Measurements from ENCODE around the gene COL7A1.
A peak's percentile ranks its signal among the peaks of the same experiment; 100 is the strongest.

Gene COL7A1

DNA sequence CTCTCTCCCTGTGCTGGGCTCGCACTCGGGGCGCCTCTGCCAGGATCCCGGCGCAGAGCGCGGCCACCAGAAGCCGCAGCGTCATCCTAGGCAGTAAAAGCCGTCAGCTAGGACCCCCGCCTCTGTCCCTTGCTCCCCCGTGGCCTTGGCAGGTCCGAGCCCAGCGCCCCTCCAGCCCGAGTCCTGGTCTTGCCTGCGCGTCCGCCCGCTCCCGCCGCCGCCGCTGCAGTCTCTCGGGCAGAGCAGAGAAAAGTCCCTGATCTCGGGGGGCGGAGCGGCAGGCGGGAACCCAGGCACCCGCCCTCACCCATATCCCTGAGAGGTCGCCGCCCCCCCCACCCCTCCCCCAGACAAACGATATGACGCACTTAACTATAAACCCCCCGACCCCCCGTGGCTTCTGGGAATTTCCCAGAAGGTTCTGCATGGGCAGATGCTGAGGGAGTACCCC, at the start of gene COL7A1:
Gene COL7A1, minus strand, starts transcription at position 255 of the 451 bp plus-strand sequence. Its CDS starts 170 bp downstream, at position 85.
- DNase-seq (ENCODE audit: low read depth) = no peak

DNA sequence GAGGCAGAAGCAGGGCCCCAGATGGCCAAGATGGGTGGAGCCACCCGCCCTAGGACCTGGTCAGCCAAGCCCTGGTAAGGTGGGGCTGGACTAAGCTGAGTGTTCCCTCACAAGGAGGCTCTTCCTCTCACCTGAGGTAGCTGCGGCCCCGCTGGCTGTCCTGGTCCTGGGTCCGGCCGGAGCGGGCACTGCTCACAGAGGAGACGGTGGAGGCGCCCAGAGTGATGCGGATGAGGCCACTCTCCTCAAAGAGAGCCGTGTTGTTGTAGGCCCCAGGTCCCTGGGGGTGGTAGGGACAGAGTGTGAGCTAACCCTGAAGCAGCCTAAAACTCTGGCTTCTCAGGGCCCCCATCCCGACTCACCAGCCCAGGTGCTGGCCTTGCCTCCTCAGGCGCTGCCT, 47.5 kb upstream of the COL7A1 start:
- DNase-seq (ENCODE audit: low read depth) = no peak

DNA sequence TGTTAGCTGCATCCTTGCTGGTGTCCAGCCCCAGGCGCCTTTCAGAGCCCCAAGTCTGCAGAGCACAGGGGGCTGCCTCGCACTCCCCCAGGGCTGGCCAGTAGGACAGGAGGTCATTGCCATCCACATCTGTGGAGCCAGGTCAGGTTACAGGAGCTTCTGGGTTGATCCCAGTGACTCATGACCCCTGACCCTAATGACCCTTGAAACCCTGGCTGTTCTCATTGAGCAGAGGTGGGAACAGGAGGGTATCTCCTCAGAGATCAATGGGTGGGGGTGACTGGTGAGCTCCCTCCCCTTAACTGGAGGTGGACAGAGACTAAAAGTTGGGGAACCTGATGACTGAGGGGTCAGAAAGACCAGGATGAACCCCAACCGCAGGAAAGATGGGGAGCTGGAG, 46.3 kb upstream of the COL7A1 start:
- DNase-seq (ENCODE audit: low read depth) = no peak

DNA sequence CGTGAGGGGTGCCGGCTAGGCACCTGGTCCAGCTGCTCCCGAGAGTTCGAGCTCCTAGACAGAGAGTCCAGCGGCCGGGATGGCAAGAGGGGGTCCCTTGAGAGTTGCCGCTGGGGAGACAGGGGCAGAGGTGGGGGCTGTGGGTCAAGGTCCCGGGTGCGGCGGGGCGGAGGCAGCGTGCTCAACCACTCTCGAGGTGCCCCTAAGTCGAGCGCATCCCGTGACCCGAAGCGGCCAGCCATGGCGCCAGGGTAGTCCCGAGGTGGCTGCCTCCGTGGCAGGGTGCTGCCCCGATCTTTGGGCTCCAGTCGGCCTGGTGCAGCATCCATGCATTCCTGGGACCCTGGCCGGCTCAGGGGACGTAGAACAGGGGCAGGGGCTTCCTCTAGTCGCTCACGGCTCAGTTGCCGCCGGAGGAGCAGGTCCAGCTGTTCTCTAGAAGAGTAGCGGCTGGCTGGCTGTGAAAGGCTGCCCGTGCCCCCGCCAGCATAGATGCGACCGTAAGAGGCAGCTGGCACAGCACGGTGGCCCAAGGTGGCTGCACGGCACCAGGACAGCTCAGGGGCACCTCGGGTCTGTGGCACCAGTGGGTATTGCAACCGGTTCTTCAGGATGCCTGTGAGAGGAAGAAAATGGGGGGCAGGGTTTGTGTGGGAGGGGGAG, 44.9 kb upstream of the COL7A1 start:
- no peak for DNase-seq (ENCODE audit: low read depth)

DNA sequence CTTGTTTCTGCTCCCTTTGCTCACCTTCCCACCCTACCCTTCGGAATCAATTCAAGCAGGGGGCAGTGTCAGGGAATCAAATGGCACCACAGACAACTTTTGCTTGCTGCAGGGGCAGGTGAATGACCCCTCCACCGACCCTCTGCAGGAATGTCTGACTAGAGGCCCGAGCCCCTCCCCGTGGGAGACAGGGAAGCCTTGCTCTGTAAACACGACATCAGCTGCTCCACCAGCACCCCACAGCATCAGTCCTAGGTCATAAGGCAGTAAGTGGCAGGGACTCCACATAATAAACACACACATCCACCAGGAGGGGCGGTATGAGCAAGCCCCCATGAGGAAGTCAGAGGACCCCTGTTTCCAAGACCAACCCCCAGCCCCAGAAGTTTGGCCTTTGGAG, 42.2 kb upstream of the COL7A1 start:
- no peak for DNase-seq (ENCODE audit: low read depth)

DNA sequence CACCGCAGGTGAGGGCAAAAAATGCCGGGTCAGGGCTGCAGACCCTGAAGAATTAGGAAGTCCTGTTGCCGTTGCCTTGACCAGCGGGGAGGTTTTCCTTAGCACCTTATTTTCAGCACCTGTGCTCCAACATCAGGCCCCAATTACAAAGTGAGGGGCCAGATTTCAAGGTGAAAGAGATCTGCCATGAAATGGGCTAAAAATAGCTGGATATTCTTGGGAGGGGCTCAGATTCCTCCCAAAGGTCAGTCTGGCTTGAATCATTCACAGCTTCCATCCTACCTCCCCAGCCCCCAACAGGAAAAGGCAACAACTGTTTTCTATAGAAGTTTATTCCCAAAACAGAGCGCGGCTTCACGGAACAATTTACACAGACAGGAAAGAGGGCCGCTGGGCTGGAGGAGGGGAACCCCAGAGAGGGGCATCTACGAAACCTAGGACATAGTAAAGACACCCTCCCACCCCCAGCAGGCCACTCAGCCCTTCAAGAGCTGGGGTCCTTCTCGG, 41.1 kb upstream of the COL7A1 start:
- DNase-seq (ENCODE audit: low read depth) = no peak

DNA sequence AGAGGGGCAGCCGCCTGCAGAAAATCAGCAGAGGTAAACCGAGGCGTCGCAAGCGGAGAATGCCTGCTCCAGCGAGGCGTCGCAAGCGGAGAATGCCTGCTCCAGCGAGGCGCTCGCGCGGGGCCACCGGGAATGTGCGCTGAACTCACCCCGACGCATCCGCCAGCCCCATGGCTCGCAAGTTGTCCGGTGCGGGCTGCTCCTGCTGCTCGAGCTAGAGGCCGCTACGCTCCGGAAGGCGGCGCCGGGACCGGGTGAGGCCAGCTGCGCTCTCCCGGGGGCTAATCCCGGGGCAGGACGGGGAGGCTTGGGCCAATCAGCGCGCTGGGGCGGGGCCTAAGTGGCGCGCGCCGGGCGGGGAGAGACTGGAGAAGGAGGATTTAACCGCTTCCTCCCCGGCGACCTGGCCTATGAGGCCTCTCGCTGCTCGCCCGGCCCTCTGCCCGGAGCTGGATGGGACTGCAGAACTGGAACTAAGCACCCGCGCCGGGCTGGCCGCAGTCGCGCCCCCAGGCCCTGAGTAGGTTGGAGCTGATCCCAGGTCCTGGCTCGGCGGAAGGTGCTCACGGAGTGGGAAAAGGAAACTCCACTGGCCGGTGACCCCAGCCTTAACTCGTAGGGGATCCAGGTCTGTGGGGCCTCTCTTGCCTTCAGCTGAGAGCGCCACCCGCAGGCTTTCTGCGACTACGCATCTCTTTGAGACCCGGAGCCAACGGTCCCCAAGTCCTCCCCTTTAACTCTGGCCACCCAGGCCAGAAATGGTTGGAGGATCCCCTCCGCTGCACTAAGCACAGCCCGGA, 40.3 kb upstream of the COL7A1 start, which contains the start of gene SLC26A6:
Gene SLC26A6, minus strand, starts transcription at position 240 of the 800 bp plus-strand sequence. Its CDS starts 68 bp downstream, at position 172.
- peak; percentile 82 for DNase-seq (ENCODE audit: low read depth)

DNA sequence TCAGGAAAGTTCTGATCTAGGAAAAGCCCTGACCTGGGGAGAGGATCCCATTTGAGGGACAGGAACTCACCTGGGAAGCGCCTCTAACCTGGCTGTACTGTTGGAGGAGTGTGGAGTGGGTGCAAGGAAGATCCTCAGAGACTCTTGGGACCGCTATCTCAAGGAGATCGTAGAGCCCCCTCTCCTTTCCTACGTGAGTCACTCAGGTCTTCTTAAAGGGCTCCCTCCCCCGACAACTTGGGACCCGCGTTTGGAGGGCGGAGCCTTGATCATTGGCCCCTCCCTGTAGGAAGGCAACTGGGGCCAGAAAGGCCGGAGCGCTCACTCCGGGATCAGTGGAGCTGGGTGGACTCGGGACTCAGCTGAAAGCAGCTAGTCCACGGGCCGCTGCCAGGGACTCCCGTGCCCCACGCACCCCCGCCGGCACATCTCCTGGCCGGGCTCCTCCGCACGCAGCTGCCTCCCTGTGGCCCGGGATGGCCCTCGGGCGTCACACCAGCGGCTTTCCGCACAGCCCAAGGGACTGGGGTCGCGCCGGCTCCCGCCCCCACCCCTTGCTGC, 39.6 kb upstream of the COL7A1 start:
- peak; percentile 19 for DNase-seq (ENCODE audit: low read depth)

DNA sequence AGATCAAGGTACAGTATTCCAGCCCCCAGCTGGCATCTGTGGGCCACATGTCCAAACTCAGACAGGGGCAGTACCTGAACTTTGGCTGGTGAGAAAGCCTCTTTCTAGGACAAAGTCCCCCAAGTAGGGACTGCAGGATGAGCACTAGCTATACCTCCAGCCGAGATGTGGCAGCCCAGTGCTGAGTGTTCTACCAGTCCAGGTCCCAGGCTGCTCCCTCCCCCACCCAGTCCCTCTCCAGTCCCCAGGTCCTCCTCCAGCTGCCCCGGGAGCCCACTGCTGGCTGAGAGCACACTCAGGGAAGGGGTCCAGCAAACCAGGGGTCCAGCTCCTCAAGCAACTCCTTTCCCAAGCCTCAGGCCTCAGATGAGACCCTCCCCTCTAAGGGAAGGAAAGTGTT, 38.6 kb upstream of the COL7A1 start:
- DNase-seq (ENCODE audit: low read depth) = no peak

DNA sequence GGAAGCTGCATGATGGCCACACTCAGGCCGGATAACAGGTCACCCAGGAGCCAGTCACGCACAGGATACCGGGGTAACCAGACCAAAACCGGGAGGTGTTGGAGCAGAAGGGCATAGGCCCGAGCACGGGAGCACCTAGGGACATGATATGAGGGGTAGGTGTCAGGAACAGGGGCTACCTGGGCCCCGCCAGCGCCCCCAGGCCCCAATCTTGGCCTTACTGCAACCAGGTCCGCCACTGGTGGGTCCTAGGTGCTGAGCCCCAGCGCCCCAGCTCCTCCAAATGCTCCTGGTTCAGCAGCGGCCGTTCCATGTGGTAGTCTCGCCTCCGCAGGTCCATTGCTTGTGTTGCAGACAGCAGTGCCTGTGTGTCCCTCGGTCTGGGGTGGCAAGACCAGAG, 38.1 kb upstream of the COL7A1 start:
- no peak for DNase-seq (ENCODE audit: low read depth)

DNA sequence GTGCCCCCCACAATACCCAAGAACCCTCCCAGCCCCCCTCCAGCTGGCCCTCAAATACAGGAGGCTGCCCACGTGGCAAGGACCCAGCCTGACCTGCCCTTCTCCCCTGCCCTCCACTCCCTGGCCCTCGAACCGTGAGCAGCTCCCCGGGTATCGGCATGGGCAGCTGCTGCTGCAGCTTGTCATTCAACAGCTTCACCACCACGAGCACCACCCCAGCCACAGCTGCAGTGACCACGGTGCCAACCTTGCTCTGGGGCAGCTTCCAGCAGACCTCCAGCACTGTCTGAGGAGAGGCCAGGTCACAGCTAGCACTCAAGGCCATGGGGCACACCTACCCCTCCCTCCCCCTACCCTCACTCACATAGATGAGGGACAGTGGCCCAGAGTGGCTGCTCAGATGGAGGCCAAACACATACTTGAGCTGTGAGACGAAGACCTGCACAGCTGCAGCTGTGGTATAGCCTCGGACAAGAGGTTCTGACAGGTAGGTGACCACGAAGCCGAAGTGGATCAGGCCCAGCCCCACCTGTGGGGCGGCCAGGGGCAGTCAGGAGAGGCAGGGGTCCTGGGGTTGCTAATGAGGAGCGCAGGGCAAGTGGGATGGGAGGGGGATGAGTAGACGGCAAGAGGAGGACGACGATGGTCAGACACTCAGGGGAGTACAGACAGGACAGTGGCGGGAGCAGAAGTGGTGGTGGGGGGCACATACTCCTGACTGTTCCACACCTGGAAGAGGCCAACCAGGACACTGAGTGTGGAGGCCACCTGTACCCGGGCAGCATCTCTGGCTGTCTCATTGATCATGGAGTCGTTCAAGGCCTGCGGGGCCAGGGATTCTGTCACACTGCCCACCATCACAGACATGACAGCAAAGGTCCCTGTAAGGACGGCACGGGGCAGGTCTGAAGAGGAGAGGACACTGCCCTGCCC, 36.7 kb upstream of the COL7A1 start:
- DNase-seq (ENCODE audit: low read depth) = no peak

DNA sequence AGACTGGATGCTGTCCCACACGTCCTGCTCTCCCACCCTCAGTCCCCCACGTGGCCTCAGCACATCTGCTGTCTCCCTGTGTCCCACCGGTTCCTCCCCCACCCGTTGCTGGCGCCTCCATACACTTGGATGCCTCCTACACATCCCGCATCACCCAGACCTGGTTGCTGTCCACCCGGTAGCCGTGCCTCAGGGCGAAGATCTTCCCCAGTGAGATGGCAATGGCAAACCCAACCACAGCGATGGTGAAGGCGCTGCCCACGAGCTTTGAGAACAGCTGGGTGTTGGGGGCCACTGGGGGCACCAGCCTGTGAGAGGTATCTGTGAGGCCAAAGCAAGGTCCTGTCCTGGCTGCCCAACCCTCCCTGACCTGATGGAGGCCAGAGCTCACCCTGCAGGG, 35.7 kb upstream of the COL7A1 start:
- no peak for DNase-seq (ENCODE audit: low read depth)

DNA sequence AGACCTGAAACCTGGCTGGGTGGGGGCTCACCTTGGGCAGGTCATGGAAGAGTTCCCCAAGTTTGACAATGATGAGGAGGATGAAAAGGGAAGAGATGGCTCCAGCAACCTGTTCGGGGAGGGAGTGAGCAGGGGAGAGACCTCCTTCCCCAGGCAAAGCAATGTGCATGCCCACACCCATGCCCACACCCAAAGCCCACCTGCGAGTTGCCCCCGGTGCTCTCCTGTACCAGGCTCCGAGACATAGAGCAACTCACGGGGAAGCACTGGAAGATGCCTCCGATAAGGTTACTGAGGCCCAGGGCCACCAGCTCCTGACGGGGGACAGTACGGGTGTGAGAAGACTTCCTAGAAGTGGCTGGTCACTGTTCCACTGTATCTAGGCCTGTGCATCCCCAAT, 35.3 kb upstream of the COL7A1 start:
- DNase-seq (ENCODE audit: low read depth) = no peak

DNA sequence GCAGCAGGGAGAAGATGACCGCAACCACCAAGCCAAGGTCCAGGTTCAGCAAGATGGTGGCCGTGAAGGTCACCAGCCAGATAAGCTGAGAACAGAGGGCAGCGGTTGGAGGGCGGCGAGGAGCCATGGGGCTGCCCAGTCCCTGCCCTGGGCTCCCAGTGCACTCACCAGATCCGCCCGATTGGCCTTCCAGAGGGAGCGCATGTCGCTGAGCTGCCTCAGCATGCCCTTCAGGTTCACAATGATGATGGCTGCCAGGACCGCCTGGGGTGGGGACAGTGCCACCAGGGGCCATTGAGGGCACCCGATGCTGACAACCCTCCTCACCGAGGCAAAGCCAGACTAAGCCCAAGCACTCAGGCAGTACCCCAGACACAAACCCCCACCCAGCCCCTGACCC, 34.8 kb upstream of the COL7A1 start:
- no peak for DNase-seq (ENCODE audit: low read depth)

DNA sequence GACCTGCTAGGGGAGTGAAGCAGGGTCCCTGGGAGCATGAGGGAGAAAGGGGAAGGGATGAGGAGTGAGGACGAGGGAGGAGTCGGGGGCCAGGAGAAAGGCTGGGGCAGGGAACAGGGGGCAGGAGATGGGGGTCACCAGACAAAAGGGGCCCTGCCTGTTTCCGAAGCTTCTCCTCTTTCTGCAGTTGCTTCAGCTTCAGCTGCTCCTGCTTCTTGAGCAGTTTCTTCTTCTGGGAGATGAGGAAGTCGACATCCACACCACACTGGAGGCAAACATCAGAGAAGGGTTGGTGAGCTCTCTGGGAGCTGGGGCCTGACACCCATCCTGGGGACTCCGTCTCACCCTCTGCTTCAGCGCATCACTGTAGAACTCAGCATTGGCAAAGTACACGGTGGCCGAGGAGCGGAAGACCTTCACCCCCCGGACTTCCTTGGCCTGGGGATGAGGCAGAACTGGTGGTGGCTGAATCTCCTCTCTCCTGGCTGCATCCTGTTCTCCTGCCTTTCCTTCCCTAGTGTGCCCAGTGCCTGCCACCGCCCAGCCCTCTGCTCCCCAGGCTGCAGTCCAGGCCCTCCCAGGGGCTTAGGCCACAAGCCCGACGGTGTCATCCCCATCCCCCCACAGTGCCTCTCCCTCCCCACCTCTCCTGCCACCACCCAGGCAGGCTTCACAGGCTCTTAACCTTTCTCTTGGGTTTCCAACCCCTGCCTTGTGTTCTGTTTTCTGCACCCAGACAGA, 33.3 kb upstream of the COL7A1 start:
- no peak for DNase-seq (ENCODE audit: low read depth)

DNA sequence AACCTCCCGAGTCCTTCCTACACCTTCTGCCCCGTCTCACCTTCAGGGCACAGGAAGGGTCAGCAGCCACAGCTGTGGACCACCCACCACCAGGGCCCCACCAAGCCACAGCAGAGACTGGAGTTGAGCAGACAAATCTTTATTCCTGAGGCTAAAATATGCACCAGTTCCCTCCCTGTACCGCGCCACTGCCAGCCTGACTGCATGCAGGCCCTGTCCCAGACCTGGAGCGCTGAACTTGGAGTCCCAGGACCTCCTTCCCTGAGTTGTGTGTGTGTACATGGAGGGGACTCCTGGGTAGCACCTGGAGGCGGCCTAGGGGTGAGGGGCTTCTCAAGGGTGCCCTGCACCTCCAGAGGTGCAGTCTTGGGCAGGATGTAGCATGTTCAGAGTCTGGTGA, 30.5 kb upstream of the COL7A1 start:
- no peak for DNase-seq (ENCODE audit: low read depth)

DNA sequence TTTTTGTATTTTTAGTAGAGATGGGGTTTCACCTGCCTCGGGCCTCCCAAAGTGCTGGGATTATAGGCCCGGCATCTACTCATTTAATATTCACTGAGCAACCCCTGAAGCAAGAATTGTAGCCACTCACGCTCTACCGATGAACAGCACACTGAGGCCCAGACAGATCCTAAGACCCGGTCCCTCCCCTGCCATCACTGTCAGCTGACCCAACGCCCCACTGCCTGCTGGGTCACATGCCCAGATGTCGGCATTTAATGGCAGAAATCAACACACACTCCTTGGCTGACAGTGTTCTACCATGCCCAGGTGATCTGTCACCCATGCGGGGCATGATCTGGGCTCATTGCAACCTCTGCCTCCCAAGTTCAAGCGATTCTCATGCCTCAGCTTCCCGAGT, 29.6 kb upstream of the COL7A1 start:
- DNase-seq (ENCODE audit: low read depth) = no peak

DNA sequence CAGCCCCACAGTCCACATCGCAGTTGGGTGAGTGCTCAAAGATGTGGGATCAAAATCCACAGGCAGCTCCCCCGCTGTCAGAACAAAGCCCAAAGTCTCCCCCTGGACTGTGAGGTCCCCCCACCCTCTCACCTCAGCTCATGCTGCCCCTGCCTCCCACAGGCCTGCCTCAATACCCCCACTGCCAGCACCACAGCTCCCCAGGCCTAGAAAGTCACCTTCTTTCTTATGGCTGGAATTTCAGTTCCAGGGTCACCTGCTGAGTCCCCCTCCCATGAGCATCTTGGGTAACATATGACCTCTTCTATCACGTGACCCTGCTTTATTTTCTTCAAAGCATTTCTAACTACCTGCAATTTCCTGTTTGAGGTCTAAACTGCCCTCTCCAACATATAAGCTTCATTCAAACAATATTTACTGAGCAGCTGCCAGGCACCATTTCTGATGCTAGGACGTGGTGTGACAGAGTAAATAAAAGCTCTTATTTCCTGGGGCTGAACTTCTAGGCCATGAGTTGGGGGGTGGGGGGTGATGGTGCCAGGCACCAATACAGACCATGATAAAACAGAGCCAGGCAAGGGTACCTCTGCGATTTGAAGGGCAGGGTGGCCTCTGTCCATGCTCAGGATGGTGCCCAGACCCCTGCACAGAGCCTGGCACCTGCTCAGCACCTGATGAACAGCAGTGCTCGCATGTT, 28.9 kb upstream of the COL7A1 start:
- DNase-seq (ENCODE audit: low read depth) = no peak

DNA sequence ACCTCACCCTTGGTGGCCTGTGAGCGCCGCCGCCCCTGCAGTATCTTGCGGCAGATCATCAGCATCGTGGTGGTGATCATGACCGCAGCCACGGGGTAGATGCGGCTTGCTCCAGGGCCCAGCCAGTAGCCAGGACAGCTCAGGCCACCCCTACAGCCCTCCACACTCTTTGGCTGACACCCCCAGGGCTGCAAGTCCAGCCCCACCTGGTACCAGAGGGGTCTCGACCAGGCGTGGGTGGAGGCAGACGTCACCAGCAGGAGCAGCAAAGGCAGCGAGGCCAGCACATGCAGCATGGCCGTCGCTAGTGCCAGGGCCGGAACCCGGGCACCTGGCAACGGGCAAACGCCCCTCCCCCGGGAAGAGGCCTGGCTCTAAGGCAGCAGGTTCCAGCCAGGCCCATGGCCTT, 26.3 kb upstream of the COL7A1 start, which contains the start of gene TMEM89:
Gene TMEM89, minus strand, starts transcription at position 309 of the 409 bp plus-strand sequence. Its CDS starts 13 bp downstream, at position 296.
- no peak for DNase-seq (ENCODE audit: low read depth)

All from HS-27A (cell line).